DMS114 treated with DMSO at 0.1 percent for 48 hours (cell line): ENCODE data around the gene HERPUD1.
"Not testable (repeated sequence)": the region's sequence is repeated elsewhere in the genome, so short reads cannot be mapped to it uniquely, and the experiment has no call there.

Experiments used
- DNase-seq: peaks from one replicate; lab custom pipeline; 2025; ENCODE audit not compliant: unreplicated experiment; lab: John Stamatoyannopoulos, UW

Gene HERPUD1

GRCh38 chr16:56933828-56934598 is 2.1 kb downstream of the HERPUD1 start:
- no peak for DNase-seq

GRCh38 chr16:56934599-56935145 is 2.7 kb downstream of the HERPUD1 start:
- not testable (repeated sequence) for DNase-seq

GRCh38 chr16:56935201-56935600 is 3.3 kb downstream of the HERPUD1 start:
- DNase-seq: no peak

GRCh38 chr16:56936491-56936890 is 4.5 kb downstream of the HERPUD1 start:
- no peak for DNase-seq

GRCh38 chr16:56936950-56937349 is 5.0 kb downstream of the HERPUD1 start:
- DNase-seq: no peak

- DNase-seq: no peak
Observed at GRCh38 chr16:56938664-56939513, 6.9 kb downstream of the HERPUD1 start.

GRCh38 chr16:56939801-56940200 is 7.9 kb downstream of the HERPUD1 start:
- DNase-seq: no peak

- no peak for DNase-seq
Observed at GRCh38 chr16:56941092-56941491, 9.2 kb downstream of the HERPUD1 start.

GRCh38 chr16:56941856-56942331 is 10.0 kb downstream of the HERPUD1 start:
- no peak for DNase-seq

- no peak for DNase-seq
Observed at GRCh38 chr16:56943761-56944375, 11.9 kb downstream of the HERPUD1 start.

- DNase-seq: no peak
Observed at GRCh38 chr16:56944954-56945839, 13.3 kb downstream of the HERPUD1 start.

- DNase-seq: no peak
Observed at GRCh38 chr16:56945847-56946527, 14.0 kb downstream of the HERPUD1 start.

- DNase-seq: no peak
Observed at GRCh38 chr16:56946767-56947603, 15.0 kb downstream of the HERPUD1 start.

- no peak for DNase-seq
Observed at GRCh38 chr16:56947604-56947995, 15.7 kb downstream of the HERPUD1 start.

- DNase-seq: no peak
Observed at GRCh38 chr16:56948234-56948633, 16.3 kb downstream of the HERPUD1 start.

- DNase-seq: no peak
Observed at GRCh38 chr16:56950051-56950450, 18.1 kb downstream of the HERPUD1 start.

GRCh38 chr16:56950455-56950854 is 18.5 kb downstream of the HERPUD1 start:
- no peak for DNase-seq

- peak; percentile 19 for DNase-seq
Observed at GRCh38 chr16:56950881-56951771, 19.2 kb downstream of the HERPUD1 start.
